T-helper 2 cell treated with Interferon-gamma antibody and Interleukin-4, amounts not matched to agents 100 ng/mL and 5 ng/mL, for 36 hours (primary cell): ENCODE data around the gene TNFRSF1A. TPM values are rescaled to one million over a fixed set of nuclear protein-coding genes. Genes with fewer than 3 reads are reported as not detected.
"Not testable (repeated sequence)": the region's sequence is repeated elsewhere in the genome, so short reads cannot be mapped to it uniquely, and the experiment has no call there.

Source experiments
- intact Hi-C: fragments of 100-400 bp; cut with micrococcal nuclease; formaldehyde crosslinking; loops from one replicate; pipeline ENCODE4 v1.15.1; 2023
- total RNA-seq: library from RNA; stranded (reverse); gene quantifications from 2 replicates; pipeline ENCODE4 v1.2.3, GENCODE V29; 2022

TNFRSF1A gene
- total RNA-seq, 1 donor from 2014 or later, result 47.2 TPM

DNA sequence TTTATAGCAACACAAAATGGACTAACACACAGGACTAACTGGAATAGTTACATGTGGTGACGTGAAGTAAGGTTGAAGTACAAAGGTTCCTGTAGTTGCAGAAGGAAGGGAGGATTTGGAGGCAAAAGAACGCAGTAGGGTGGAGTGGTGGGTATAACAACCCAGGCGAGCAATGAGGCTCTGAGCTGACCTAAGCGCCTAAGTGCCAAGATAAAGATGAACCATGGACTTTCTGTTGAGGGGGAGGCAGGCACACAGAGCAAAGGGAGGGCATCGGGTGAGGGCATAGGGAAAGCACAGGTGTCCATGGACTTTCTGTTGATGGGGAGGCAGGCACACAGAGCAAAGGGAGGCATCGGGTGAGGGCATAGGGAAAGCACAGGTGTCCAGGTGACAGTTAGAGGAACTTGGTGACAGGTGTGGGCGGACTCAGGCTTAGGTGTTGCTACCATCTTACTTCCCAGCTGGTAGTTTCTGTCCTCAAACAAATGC lies 18.2 kb upstream of the TNFRSF1A start:
- intact Hi-C loops, result loop anchor here (5.0 kb wide), 1 partner anchor 158 kb away; the partner anchor contains the start of gene CD9

DNA sequence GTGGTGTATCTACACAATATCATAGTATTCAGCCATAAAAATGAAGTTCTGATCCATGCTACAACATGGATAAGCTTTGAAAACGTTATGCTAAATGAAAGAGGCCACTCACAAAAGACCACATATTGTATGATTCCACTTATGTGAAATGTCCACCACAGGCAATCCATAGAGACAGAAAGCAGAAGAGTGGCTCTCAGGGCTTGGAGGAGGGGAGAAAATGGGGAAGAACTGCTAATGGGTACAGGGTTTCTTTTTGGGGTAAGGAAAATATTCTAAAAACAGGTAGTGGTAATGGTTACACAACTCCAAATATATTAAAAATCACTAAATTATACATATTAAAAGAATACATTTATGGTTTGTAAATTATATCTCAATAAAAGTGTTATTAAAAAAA lies 17.0 kb upstream of the TNFRSF1A start:
- intact Hi-C loops, result no loop called here

DNA sequence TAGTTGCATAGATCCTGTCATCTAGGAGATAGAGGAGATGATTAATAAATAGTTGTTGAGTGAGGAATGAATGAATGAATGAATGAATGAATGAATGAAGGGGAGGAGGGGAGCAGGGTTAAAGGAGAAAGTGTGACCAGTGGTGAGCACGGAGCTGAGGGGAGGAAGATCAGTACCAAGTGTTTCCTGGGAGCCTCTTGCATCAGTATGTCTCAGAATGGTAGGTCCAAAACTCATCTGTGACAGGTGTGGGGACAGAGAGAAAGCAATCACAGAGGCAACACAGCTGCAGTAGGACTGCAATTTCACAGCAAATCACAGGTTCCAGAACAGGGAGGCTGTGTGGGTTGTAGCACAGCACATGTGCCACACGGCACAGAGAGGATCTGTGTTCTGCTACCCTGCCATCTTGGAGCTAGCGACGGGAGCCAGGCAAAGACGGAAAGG lies 14.5 kb upstream of the TNFRSF1A start:
- intact Hi-C loops, result no loop called here

DNA sequence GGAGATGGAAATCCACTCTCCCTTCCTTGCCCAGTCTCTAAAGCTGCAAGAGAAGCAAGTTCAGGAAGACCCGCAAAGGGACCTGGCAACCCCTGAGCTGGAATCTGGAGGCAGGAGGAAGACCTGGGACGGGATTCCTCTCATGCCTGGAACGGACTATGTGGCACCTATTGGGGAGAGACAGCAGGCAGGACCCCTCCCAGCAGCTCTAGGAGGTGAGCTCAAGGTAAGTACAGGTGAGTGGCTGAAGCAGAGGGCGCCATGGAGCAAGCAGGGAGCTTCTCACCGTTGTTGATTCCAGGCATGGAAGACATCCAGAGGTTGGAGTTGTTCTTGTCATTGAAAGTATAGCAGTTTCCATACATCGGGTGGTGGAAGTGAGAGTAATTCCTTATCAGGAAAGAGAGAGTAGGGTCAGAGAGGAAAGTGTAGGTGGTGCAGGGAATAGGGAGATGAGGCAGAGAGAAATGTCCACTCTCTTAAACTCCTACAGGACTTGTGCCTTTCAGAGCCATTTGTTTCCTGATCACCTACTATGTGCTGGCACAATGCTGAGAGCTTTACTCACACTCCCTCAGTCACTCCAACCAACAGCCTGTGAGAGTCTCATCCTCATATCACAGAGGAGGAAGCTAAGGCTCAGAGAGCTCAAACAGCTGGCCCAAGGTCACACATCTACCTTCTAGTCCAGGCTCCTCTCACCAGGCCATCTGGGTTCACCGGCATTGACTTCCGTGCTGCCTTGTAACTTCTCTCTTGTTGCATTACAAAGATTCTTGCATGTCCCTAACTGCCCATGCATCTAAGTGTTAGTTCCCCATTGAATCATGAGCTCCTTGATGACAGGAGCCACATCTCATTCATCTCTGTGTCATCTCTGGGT lies 13.9 kb upstream of the TNFRSF1A start:
- intact Hi-C loops, result no loop called here

DNA sequence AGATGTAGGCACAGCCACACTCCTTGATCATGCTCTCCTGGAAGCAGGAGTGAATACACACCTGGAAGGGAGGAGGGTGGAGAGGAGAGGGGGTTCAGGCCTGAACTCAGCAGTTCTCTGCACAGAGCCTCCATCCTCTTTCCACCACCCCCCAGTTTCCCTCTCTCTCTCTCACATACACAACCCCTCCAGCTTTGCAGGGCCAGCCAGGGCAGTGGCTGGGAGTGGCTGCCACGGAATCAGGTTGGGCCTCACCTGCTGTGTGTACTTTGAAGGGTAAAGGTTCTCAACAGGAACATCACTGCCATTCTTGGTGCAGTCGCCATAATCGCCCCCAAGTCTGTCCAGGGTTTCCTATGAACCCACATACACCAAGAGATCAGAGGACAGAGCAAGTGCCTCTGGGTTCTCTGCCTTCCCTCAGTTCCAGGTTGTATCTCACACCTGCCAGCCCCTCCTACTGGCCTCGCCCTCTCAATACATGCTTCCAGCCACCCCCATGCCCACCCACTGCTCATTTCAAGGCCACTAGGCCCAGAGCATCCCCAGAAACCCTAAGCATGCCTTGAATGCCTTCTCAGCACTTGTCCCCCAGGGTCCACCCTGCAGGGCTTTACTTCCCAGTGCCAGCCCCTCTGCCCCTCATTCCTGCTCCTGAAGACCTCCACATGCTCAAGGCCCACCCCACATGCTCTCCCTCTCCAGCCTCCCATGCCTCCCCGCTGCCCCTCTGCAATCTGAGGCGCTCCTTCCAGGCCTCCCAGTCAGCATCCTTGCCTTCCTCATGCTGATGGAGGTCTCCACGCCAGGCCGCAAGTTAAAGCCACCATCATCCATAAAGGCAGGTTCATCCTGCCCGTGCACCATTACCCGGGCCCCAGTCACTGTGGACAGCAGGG lies 12.9 kb upstream of the TNFRSF1A start:
- intact Hi-C loops, result no loop called here

DNA sequence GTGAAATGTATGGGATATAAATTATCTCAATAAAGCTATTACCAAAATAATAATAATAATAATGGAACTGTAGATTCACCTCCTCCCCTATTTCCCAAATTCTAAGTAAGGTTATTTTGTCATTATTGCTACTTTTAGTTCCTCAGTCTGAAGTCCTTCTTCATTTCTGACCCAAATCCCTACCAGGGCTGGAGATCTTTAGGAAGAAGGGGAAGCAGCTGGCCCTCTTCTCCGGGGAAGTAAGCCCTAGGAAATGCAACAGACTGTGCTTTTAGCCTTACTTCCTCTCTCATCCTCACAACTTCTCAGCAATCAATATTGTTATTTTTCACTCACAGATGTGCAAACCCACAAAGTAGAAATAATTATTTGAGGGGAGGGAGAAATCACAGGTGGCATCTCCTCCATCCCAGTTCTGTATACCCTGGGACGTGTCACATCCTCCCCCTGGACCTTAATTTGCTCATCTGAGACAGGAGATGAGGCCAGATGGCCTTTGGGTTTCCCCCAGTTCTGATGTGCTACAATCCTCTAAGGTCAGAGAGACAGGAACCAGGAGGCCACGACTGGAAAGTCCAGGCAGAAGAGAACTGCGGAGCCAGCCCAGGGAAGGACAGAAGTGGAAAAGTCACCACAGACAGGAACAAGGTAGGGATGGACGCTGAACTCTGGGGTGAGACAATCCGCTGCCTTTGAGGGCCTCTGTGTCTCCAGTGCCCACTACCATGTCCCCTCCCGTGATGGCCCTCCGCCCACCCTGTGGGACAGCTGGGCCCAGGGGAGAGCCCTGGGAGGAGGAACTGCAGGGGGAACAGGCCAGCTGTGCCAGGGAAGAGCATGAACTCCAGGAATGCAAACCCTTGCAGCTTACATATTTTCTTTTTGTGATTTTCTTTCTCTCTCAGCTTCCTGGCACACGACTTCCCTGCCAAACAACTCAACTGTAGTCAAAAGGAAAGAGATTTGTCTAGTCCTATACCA lies 10.6 kb upstream of the TNFRSF1A start:
- intact Hi-C loops, result no loop called here

DNA sequence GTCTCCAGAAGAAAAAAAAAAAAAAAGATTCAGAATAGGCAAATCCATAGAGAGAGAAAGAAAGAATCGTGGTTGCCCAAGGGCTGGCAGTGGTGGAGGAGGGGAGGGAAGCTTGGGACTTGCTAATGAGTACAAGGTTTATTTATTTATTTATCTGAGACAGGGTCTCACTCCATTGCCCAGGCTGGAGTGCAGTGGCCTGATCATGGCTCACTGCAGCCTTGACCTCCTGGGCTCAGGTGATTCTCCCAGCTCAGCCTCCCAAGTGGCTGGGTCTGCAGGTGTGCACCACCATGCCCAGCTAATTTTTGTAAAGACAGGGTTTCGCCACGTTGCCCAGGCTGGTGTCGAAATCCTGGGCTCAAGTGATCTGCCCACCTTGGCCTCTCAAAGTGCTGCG lies 9.7 kb upstream of the TNFRSF1A start:
- intact Hi-C loops, result no loop called here

DNA sequence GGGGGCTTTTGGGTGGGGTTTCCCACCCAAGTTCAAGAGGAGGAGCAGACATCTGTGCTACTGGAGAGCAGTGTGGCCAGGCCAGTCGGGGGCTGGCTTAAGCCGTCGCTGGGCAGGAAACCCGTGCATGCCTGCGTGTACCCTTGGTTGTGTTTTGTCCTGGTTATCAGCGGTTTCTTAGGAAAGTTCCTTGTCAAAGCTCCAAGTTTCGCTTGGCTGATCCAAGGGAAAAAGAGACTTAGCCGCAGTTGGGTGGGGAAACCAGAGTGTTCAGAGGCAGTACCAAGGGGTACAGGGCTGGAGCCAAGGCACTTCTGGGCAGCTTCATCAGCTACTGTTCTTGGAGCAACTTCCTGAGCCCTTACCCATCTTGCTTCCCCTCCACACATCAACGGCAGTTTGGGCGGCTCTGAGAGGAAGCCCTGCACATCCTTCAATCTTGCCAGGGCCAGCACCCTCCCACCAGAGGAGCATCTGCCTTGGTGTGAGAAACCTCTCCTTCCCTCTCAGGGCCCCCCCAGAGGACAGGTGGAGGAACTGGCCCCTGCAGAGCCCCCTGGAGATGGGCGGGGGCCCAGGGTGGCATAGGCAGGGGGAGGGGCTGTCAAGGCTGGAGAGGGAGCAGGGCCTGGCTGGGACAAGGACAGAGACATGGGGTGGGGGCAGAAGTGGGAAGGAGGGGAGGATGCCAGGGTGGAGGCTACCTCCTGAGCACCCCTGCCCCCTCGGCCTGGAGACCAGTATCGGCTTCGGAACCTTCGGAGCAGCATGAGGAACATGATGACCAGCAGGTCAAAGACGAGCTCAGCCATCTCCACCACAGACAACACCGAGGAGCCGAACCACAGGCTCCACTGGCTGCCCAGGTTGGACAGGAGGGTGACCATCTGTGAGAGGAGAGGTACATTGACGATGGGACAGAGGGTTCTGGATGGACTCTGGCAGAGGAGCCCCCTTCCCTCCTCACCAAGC lies 5.8 kb upstream of the TNFRSF1A start:
- intact Hi-C loops, result no loop called here

DNA sequence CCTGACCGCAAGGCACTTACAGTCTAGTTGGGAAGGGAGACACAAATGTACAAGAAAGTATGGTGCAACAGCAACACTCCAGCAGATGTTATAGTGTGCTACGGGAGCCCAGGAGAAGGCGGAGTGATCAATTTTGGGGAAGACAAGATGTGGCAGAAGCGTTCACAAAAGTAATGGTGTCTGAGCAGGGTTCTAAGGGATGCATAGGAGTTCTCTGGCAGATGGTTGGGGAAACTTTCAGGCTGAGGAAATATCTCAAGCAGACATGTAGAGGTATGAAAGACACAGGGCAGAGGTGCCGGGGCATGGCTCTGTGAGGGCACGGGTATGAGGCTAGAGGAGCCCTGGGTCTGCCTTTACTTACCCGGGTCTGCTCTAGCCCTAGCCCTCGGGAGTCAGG lies 5.1 kb upstream of the TNFRSF1A start:
- intact Hi-C loops, result no loop called here

DNA sequence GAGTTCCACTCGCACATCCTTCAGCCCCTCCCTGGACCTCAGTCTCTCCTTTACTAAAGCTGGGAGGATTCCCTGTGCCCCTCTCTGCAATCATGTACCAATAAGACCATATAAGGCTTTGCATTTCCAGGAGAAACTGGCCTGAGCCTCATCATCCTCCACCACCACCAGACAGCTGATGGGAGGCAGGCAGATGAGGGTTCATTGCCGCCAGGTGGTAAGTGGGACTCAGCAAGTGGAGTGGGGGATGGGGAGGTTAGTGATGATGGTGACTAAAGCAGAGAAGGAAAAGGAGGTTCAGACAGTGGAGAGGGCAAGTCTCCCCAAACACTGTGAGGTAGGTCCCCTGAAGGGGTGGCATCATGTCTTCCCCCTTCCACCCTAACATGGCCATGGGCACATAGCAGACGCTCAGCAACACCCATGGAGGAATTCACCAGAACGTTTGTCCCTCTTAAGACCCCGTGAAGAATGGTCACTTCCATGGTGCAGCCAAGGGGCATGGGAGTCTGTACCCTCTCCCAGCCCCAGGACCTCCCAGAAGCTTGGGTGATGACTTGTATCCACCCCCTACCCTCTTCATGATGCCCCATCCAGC lies 4.5 kb upstream of the TNFRSF1A start:
- intact Hi-C loops, result no loop called here

DNA sequence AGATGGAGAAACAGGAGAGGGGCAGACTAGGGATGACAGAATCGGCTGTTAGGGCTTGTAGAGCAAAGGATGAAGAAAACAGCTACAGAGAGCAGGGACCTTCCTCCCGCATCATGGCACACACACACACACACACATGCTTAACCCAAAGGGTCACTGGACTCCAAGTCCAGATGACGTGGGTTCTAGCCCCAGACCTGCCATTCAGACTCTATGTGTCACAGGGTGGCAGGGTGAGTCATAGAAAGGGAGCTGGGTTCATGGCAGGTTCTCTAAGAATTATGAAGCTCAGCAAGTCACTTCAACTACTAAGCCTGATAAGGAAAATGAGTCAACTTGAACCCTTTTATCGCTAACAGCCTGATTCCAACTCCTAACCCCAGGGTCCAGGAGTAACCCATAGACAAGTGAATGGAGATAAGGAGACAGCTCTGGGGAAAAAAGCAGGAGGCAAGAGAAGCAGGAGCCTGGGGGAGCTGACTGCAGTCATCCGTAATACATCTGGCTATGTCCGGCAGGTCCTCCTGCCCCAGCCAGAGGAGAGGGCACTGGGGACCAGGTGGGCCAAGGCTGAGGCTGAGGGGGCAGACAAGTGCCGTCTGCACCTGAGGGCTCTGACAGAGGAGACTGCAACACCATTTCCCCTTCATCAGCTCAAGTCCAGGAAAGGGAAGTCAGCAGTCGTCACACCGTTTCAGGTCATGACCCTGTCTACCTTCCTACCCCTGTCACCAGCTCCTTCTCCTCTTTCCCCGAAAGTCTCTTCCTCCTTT lies 3.6 kb upstream of the TNFRSF1A start:
- intact Hi-C loops, result no loop called here

DNA sequence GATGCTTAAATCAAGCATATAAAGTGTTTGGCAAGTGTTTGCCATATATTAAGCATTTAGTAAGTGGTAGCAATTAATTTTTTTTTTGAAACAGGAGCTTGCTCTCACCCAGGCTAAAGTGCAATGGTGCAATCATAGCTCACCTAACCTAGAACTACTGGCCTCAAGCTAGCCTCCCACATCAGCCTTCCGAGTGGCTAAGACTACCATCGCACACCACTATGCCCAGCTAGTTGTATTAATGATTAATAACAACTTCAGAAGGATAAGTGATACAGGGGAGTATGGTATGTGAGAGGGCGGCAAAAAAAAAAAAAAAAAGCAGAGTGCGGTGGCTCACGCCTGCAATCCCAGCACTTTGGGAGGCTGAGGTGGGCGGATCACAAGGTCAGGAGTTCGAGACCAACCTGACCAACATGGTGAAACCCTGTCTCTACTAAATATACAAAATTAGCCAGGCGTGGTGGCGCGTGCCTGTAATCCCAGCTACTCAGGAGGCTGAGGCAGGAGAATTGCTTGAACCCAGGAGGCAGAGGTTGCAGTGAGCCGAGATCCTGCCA lies 2.3 kb upstream of the TNFRSF1A start:
- intact Hi-C loops, result not testable (repeated sequence)

DNA sequence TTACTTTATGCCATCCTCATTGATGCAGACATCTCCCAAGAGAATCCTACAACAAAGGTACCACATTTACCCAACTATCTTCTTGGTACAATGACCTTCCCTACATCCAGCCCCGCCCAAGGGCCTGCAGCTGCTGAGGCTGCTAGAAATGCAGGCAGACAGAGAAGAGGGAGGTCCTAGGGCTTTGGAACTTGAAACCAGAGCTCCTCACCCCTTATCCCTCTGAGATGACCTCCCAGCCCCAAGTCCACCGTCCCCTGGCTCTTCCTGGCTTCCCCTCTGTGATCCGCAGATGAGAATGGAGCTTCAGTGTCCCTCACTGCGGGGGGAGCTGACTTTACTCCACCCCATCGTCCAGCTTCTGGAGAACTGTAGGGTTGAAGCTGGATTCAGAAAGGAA lies 1.6 kb upstream of the TNFRSF1A start:
- intact Hi-C loops, result no loop called here

DNA sequence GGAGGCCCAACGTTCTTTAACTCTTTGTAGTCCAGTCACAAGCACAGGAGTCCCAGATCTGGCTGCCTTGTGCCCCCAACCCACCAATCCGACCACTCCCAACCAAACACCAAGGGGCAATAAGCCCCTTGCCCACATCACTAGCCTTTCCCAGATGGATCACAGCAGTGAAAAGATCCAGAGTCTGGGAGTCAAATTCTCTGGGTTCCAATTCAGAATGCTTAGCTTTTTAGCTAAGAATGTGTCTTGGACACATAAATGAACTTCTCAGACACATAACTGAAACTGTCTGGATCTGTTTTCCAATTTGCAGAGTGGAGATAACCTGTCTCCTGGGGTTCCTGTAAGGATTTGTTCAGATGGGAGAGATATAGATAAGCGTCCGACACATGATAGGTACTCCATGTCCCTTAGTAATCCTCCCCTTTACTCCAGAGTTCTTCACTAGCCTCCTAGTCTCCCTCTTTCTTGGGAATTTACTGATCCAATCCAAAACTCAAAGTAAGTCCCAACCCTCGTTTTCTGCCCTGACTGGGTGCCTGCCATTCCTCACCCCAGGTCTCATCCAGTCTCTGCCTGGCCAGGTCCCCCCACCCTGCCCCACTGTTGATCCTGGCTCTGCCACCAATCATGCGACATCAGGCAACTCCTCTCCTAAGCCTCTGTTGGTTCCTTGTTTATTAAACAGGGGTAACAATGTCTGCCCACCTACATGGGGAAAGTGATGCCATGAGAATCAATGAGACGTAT lies 439 bp upstream of the TNFRSF1A start:
- intact Hi-C loops, result no loop called here

DNA sequence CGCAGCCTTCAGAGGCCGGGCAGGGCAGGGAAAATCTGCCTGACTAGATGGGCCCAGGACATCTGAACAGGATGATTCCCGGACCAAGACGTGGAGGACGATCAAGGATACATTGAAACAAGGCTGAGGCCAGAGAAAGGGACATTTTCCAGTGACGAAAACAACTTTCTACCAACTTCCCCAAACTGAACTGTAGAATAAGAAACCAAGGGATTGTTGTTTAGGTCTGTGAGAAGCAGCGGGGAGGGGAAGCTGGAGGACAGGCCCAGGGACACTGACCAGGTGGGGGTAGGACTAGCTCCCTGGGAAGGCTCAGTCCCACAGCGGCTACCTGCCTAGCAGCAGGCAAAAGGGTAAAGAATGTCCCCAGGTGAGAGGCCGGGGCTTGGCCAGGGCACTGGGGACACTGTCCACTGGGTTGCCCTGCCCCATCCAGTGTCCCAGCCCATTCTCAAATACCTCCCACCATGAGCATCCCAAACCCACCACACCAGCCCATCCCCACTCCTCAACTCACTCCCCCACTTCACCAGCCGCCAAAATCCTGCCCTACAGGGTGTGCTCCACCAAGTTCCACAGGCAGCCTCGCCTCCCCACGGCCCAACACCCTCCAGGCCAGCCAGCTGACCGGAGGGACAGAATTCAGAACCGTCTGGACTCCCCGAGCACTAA lies 995 bp downstream of the TNFRSF1A start:
- intact Hi-C loops, result loop anchor here (2.0 kb wide), 1 partner anchor 22 kb away; no protein-coding TSS in a partner anchor

DNA sequence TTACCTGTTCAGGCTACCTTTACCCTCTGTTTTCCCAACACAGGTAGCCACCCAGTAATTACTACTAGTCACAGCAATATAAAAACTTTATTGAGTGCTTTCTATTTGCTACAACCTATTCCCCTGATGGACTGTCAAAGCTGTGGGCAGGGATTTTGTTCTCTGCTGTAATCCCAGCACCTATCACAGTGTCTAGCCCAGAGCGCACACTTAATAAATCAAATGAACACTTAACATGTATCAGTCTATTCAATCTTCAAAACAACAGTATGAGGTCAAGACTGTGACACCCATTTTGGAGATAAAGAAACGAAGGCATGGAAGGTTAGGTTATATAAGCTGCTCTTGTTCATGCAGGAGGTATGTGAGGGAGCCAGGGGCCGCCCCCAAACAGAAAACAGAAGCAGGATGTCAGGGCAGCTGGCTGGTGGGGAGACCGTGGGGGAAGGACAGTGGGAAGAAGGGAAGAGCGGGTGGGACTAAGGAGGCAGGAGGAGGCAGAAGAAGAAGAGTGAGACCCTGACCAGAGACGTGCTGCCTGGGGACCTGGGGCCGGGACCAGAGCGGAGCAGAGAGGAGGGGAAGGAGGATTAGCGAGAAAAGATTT lies 1.7 kb downstream of the TNFRSF1A start:
- intact Hi-C loops, result loop anchor here (2.0 kb wide), 1 partner anchor 23 kb away; no protein-coding TSS in a partner anchor
